Peyer's patch (tissue), 4 donors: Measurements from ENCODE around the gene CST2.

Experiments
- CTCF ChIP-seq, 6 experiments: fragments of 450-650 bp in 4 of 6; fragments of 200-600 bp in 2 of 6; sonication (generic) in 1 of 6; IDR thresholded peaks; one replicate each; pipeline ENCODE4 v1.5.1; 2017 to 2019; ENCODE audit warnings: antibody characterized with exemption in 6 of 6, mild to moderate bottlenecking in 3 of 6, moderate library complexity in 1 of 6
- POLR2A ChIP-seq, 2 donors: fragments of 450-650 bp; IDR thresholded peaks; one replicate each; pipeline ENCODE4 v1.5.1; 2017; ENCODE audit warnings: antibody characterized with exemption in 2 of 2, mild to moderate bottlenecking in 2 of 2, moderate library complexity in 2 of 2

- TF ChIP-seq CTCF (IDR thresholded peaks at IDR 0.05) (no peak), POLR2A (IDR thresholded peaks at IDR 0.05) (no peak)
These were observed 49.2 kb upstream of the CST2 start for GRCh38 chr20:23875606-23876237.
